GM12891 (cell line): Measurements from ENCODE around the gene RCAN3.

ENCODE experiments used
- POLR2A ChIP-seq: IDR thresholded peaks from 2 replicates; pipeline ENCODE4 v1.6.1; 2011; ENCODE audit warnings: low read depth, low read length, control low read depth
- TAF1 ChIP-seq: IDR thresholded peaks from 2 replicates; pipeline ENCODE4 v1.6.1; 2011; ENCODE audit warnings: low read depth, low read length, control low read depth

GRCh38 chr1:24472527-24473251 is 29.9 kb upstream of the RCAN3 start:
- TF ChIP-seq POLR2A (no peak), TAF1 (no peak)
